Measurements from ENCODE around the gene FAF1.

FAF1 gene

GRCh38 chr1:50422675-50422945 lies 537.5 kb downstream of the FAF1 start:
- no peaks in the 10 kb centered on the region for H3F3A ChIP-seq (ENCODE audit: control insufficient read depth, insufficient read depth)
- no peaks in the 10 kb centered on the region for H3K79me2 ChIP-seq (ENCODE audit: control insufficient read depth, low read length)
- H3K27ac ChIP-seq (ENCODE audit: low read depth, low read length), result no peak overlapping the region
- no peak overlapping the region for H3K4me3 ChIP-seq (ENCODE audit: low read length)
- H4K20me1 ChIP-seq (ENCODE audit: control insufficient read depth, insufficient read depth, low read depth, low read length), result no peaks in the 10 kb centered on the region
- no peaks in the 10 kb centered on the region for H3K36me3 ChIP-seq (ENCODE audit: control insufficient read depth, low read length)
- H3K9me2 ChIP-seq (replicated peaks; ENCODE audit: control insufficient read depth, low read length), result no peaks in the 10 kb centered on the region
- H3K4me1 ChIP-seq (ENCODE audit: control insufficient read depth, low read length), result no peaks in the 10 kb centered on the region
- H3K9me3 ChIP-seq (ENCODE audit: control insufficient read depth, insufficient read depth, low read length), result peaks cover 4% of the 10 kb centered on the region; the same call in 1 of the 2 replicates
- peaks cover 5% of the 10 kb centered on the region; the same call in 1 of the 2 replicates for H3K27me3 ChIP-seq (ENCODE audit: control insufficient read depth, low read length)
- no peak overlapping the region for H3K4me2 ChIP-seq (ENCODE audit: low read length)
- TF ChIP-seq EZH2phosphoT487 (IDR thresholded peaks at IDR 0.05; ENCODE audit: borderline replicate concordance, low read length) (no peak), CTCF (IDR thresholded peaks at IDR 0.05; ENCODE audit: low read depth, low read length, poor library complexity, severe bottlenecking) (no peak)

- no peaks in the 10 kb centered on the region; the same call in 1 of the 2 replicates for H3K27me3 ChIP-seq (ENCODE audit: control insufficient read depth, low read length)
- TF ChIP-seq EZH2phosphoT487 (IDR thresholded peaks at IDR 0.05; ENCODE audit: borderline replicate concordance, low read length) (no peak), CTCF (IDR thresholded peaks at IDR 0.05; ENCODE audit: low read depth, low read length, poor library complexity, severe bottlenecking) (no peak)
Measured at GRCh38 chr1:50421768-50422674, 538.0 kb downstream of the FAF1 start.

GRCh38 chr1:50421366-50421748 lies 538.7 kb downstream of the FAF1 start:
- no peaks in the 10 kb centered on the region for H3K27me3 ChIP-seq (ENCODE audit: control insufficient read depth, low read length)
- no peaks in the 10 kb centered on the region for H3F3A ChIP-seq (ENCODE audit: control insufficient read depth, insufficient read depth)
- peaks cover 4% of the 10 kb centered on the region; the same call in 1 of the 2 replicates for H3K9me3 ChIP-seq (ENCODE audit: control insufficient read depth, insufficient read depth, low read length)
- H3K36me3 ChIP-seq (ENCODE audit: control insufficient read depth, low read length), result no peaks in the 10 kb centered on the region
- H3K4me3 ChIP-seq (ENCODE audit: low read length), result no peak overlapping the region
- H3K79me2 ChIP-seq (ENCODE audit: control insufficient read depth, low read length), result no peaks in the 10 kb centered on the region
- no peak for TF ChIP-seq CTCF (IDR thresholded peaks at IDR 0.05; ENCODE audit: low read depth, low read length, poor library complexity, severe bottlenecking)
- no peak for TF ChIP-seq EZH2phosphoT487 (IDR thresholded peaks at IDR 0.05; ENCODE audit: borderline replicate concordance, low read length)
- H4K20me1 ChIP-seq (ENCODE audit: control insufficient read depth, insufficient read depth, low read depth, low read length), result no peaks in the 10 kb centered on the region
- no peaks in the 10 kb centered on the region for H3K9me2 ChIP-seq (replicated peaks; ENCODE audit: control insufficient read depth, low read length)
- H3K4me2 ChIP-seq (ENCODE audit: low read length), result no peak overlapping the region
- H3K27ac ChIP-seq (ENCODE audit: low read depth, low read length), result no peak overlapping the region
- H3K4me1 ChIP-seq (ENCODE audit: control insufficient read depth, low read length), result no peaks in the 10 kb centered on the region

More at GRCh38 chr1:50421768-50422674, 538.0 kb downstream of the FAF1 start:
- no peaks in the 10 kb centered on the region for H3K36me3 ChIP-seq (ENCODE audit: control insufficient read depth, low read length)
- no peaks in the 10 kb centered on the region for H3K9me2 ChIP-seq (replicated peaks; ENCODE audit: control insufficient read depth, low read length)
- no peaks in the 10 kb centered on the region for H3K4me1 ChIP-seq (ENCODE audit: control insufficient read depth, low read length)
- H3K4me2 ChIP-seq (ENCODE audit: low read length), result no peak overlapping the region
- no peaks in the 10 kb centered on the region for H3K79me2 ChIP-seq (ENCODE audit: control insufficient read depth, low read length)
- H4K20me1 ChIP-seq (ENCODE audit: control insufficient read depth, insufficient read depth, low read depth, low read length), result no peaks in the 10 kb centered on the region
- peaks cover 4% of the 10 kb centered on the region; the same call in 1 of the 2 replicates for H3K9me3 ChIP-seq (ENCODE audit: control insufficient read depth, insufficient read depth, low read length)
- no peak overlapping the region for H3K27ac ChIP-seq (ENCODE audit: low read depth, low read length)
- no peak overlapping the region for H3K4me3 ChIP-seq (ENCODE audit: low read length)
- no peaks in the 10 kb centered on the region for H3F3A ChIP-seq (ENCODE audit: control insufficient read depth, insufficient read depth)

Measured in DOHH2 (cell line).